IMR-90 (cell line): ENCODE data around the gene SMIM36. TPM values are rescaled to one million over a fixed set of nuclear protein-coding genes. Genes with fewer than 3 reads are reported as not detected.

ENCODE experiments used
- ATAC-seq: fragments of 200-7000 bp; cut with Tn5 transposase; 2 replicates; pipeline ENCODE4 v1.9.1; 2020; ENCODE audit warnings: low read depth, mild to moderate bottlenecking, moderate library complexity
- BruUV-seq: library from RNA; stranded (reverse); fragments of 400-500 nt; replicated peaks from 2 replicates; lab custom pipeline; 2021; lab: Mats Ljungman, UMichigan
- CTCF ChIA-PET: fragments of 300-600 bp; formaldehyde crosslinking; extraction: SDS; loops from one replicate; lab custom pipeline; 2021; ENCODE audit warnings: antibody characterized with exemption; lab: Yijun Ruan, JAX
- POLR2A ChIA-PET: fragments of 300-600 bp; sonication (Branson Sonifier 250); formaldehyde crosslinking; loops from one replicate; lab custom pipeline; 2022; ENCODE audit warnings: antibody characterized with exemption; ENCODE audit not compliant: unreplicated experiment; lab: Charles Lee
- DNase-seq: peaks from one replicate; pipeline ENCODE4 v3.0.0; 2013
- H2AFZ ChIP-seq: replicated peaks from 2 replicates; pipeline ENCODE3; 2013; ENCODE audit warnings: low read length, mild to moderate bottlenecking; ENCODE audit not compliant: poor library complexity
- H2AK5ac ChIP-seq: 2 replicates; pipeline ENCODE4 v1.6.1; 2013; ENCODE audit warnings: low read depth, low read length, inconsistent platforms
- H2AK9ac ChIP-seq: replicated peaks from 2 replicates; pipeline ENCODE3; 2013; ENCODE audit warnings: mild to moderate bottlenecking, low read depth, low read length, moderate library complexity; ENCODE audit not compliant: poor library complexity
- H2BK120ac ChIP-seq: 2 replicates; pipeline ENCODE4 v1.6.1; 2013; ENCODE audit warnings: low read depth, low read length, inconsistent platforms
- H2BK15ac ChIP-seq: 3 replicates; pipeline ENCODE4 v1.6.1; 2013; ENCODE audit warnings: low read depth, low read length, inconsistent platforms
- H2BK20ac ChIP-seq: 2 replicates; pipeline ENCODE4 v1.6.1; 2013; ENCODE audit warnings: low read depth, mild to moderate bottlenecking, inconsistent platforms, low read length, moderate library complexity
- H2BK5ac ChIP-seq: 2 replicates; pipeline ENCODE4 v1.6.1; 2013; ENCODE audit warnings: mild to moderate bottlenecking, low read depth, low read length, inconsistent platforms; ENCODE audit not compliant: poor library complexity, severe bottlenecking
- H3K14ac ChIP-seq: replicated peaks from 2 replicates; pipeline ENCODE4 v1.6.1; 2013; ENCODE audit warnings: low read depth, low read length, inconsistent platforms
- H3K18ac ChIP-seq: 2 replicates; pipeline ENCODE4 v1.6.1; 2013; ENCODE audit warnings: low read depth, low read length, control low read depth
- H3K23ac ChIP-seq: 2 replicates; pipeline ENCODE4 v1.6.1; 2013; ENCODE audit warnings: low read depth, low read length, inconsistent platforms
- H3K27ac ChIP-seq: 2 replicates; pipeline ENCODE4 v1.5.1; 2013; ENCODE audit warnings: mild to moderate bottlenecking, control low read depth, low read length; ENCODE audit not compliant: insufficient read depth
- H3K27me3 ChIP-seq: 2 replicates; pipeline ENCODE4 v1.6.1; 2013; ENCODE audit warnings: low read length; ENCODE audit not compliant: control insufficient read depth, insufficient read depth
- H3K36me3 ChIP-seq: 2 replicates; pipeline ENCODE4 v1.6.1; 2013; ENCODE audit warnings: low read length, mixed read lengths; ENCODE audit not compliant: control insufficient read depth, insufficient read depth
- H3K4ac ChIP-seq: 2 replicates; pipeline ENCODE4 v1.6.1; 2013; ENCODE audit warnings: low read depth, low read length, inconsistent platforms
- H3K4me1 ChIP-seq: 2 replicates; pipeline ENCODE4 v1.6.1; 2013; ENCODE audit warnings: low read length, mixed read lengths; ENCODE audit not compliant: control insufficient read depth, insufficient read depth
- H3K4me2 ChIP-seq: 2 replicates; pipeline ENCODE4 v1.6.1; 2013; ENCODE audit warnings: low read depth, mild to moderate bottlenecking, control low read depth, low read length, moderate library complexity
- H3K4me3 ChIP-seq: 2 replicates; pipeline ENCODE4 v1.5.1; 2013; ENCODE audit warnings: low read depth, mild to moderate bottlenecking, control low read depth, low read length, moderate library complexity; ENCODE audit not compliant: insufficient read depth
- H3K56ac ChIP-seq: 2 replicates; pipeline ENCODE4 v1.6.1; 2013; ENCODE audit warnings: low read length, inconsistent platforms; ENCODE audit not compliant: insufficient read depth; ENCODE audit errors: extremely low read depth
- H3K79me1 ChIP-seq, 2 experiments: 2 replicates each; pipeline ENCODE4 v1.6.1; 2013; ENCODE audit warnings: low read length in 2 of 2, inconsistent platforms in 1 of 2, low read depth in 1 of 2
- H3K9ac ChIP-seq: 2 replicates; pipeline ENCODE4 v1.6.1; 2013; ENCODE audit warnings: low read depth, low read length, control low read depth
- H3K9me1 ChIP-seq: 2 replicates; pipeline ENCODE4 v1.6.1; 2013; ENCODE audit warnings: low read length, inconsistent platforms; ENCODE audit not compliant: insufficient read depth
- H3K9me3 ChIP-seq: 2 replicates; pipeline ENCODE4 v1.6.1; 2013; ENCODE audit warnings: low read length; ENCODE audit not compliant: control insufficient read depth, insufficient read depth
- H4K20me1 ChIP-seq: 2 replicates; pipeline ENCODE4 v1.6.1; 2013; ENCODE audit warnings: low read length, inconsistent platforms; ENCODE audit not compliant: insufficient read depth
- H4K5ac ChIP-seq: 2 replicates; pipeline ENCODE4 v1.6.1; 2013; ENCODE audit warnings: mild to moderate bottlenecking, low read depth, low read length, control low read depth
- H4K8ac ChIP-seq, 2 experiments: 2 replicates each; pipeline ENCODE4 v1.6.1; 2013; ENCODE audit warnings: low read depth in 2 of 2, low read length in 2 of 2, control low read depth in 1 of 2, inconsistent platforms in 1 of 2
- H4K91ac ChIP-seq: 2 replicates; pipeline ENCODE4 v1.6.1; 2013; ENCODE audit warnings: low read depth, low read length, inconsistent platforms; ENCODE audit not compliant: insufficient read depth
- BHLHE40 ChIP-seq: fragments of 150-350 bp; IDR thresholded peaks from 2 replicates; pipeline ENCODE4 v1.6.1; 2016; ENCODE audit warnings: mild to moderate bottlenecking, low read depth, low read length
- CEBPB ChIP-seq: IDR thresholded peaks from 2 replicates; pipeline ENCODE4 v1.6.1; 2012; ENCODE audit warnings: low read depth, low read length, improper control_type of control experiment
- CHD1 ChIP-seq: IDR thresholded peaks from 2 replicates; pipeline ENCODE4 v1.6.1; 2012; ENCODE audit warnings: low read depth, low read length, improper control_type of control experiment
- FOS ChIP-seq: fragments of 150-350 bp; IDR thresholded peaks from 2 replicates; pipeline ENCODE4 v1.6.1; 2016; ENCODE audit warnings: low read depth, low read length
- MAFK ChIP-seq: IDR thresholded peaks from 2 replicates; pipeline ENCODE4 v1.6.1; 2012; ENCODE audit warnings: low read depth, low read length, improper control_type of control experiment
- MAZ ChIP-seq: IDR thresholded peaks from 2 replicates; pipeline ENCODE4 v1.6.1; 2012; ENCODE audit warnings: low read depth, mild to moderate bottlenecking, low read length, improper control_type of control experiment, moderate library complexity, borderline replicate concordance
- MXI1 ChIP-seq: IDR thresholded peaks from 2 replicates; pipeline ENCODE4 v1.6.1; 2012; ENCODE audit warnings: low read depth, mild to moderate bottlenecking, low read length, moderate library complexity, borderline replicate concordance
- NFE2L2 ChIP-seq: fragments of 150-350 bp; IDR thresholded peaks from 2 replicates; pipeline ENCODE4 v1.6.1; 2016; ENCODE audit warnings: low read depth, mild to moderate bottlenecking, low read length
- POLR2A ChIP-seq: IDR thresholded peaks from 2 replicates; pipeline ENCODE4 v1.6.1; 2012; ENCODE audit warnings: mild to moderate bottlenecking, low read depth, low read length
- RAD21 ChIP-seq: IDR thresholded peaks from 2 replicates; pipeline ENCODE4 v1.6.1; 2012; ENCODE audit warnings: low read length, improper control_type of control experiment
- RCOR1 ChIP-seq: IDR thresholded peaks from 2 replicates; pipeline ENCODE4 v1.6.1; 2012; ENCODE audit warnings: mild to moderate bottlenecking, low read length, improper control_type of control experiment; ENCODE audit not compliant: insufficient replicate concordance
- RFX5 ChIP-seq: IDR thresholded peaks from 2 replicates; pipeline ENCODE4 v1.8.0; 2012; ENCODE audit warnings: low read depth, mild to moderate bottlenecking, low read length, moderate library complexity
- SMC3 ChIP-seq: fragments of 150-350 bp; IDR thresholded peaks from 2 replicates; pipeline ENCODE4 v1.6.1; 2016; ENCODE audit warnings: low read depth, mild to moderate bottlenecking, antibody characterized with exemption, low read length, moderate library complexity
- WGBS, 2 experiments: methylation state at CpG; one replicate each; pipeline versions ENCODE4 v1.1.5 to v1.1.7; 2013; ENCODE audit warnings: missing lambda C conversion rate in 2 of 2; ENCODE audit not compliant: insufficient read length in 1 of 2; ENCODE audit errors: extremely low coverage in 2 of 2; 5-methylcytosine and 5-hydroxymethylcytosine counted together
- dilution Hi-C: fragments of 300-500 bp; cut with HindIII; formaldehyde crosslinking; loops from one replicate; pipeline ENCODE4 v1.14.3; 2018; ENCODE audit warnings: low sequenced_read_pairs; ENCODE audit not compliant: unreplicated experiment
- in situ Hi-C: fragments of 300-500 bp; cut with MboI; formaldehyde crosslinking; loops from 3 replicates; pipeline ENCODE4 v1.14.3; 2019; ENCODE audit warnings: low sequenced_read_pairs, inconsistent platforms, mixed read lengths
- intact Hi-C: fragments of 100-400 bp; cut with micrococcal nuclease; formaldehyde crosslinking; loops from 2 replicates; pipeline ENCODE4 v1.10.0; 2022
- polyA plus RNA-seq, 3 experiments: library from polyadenylated mRNA; depleted of rRNA; stranded (reverse); fragments of >200 nt; gene quantifications; 2 replicates each; pipeline ENCODE4 v1.2.3, GENCODE V29; 2012; ENCODE audit warnings: low replicate concordance in 1 of 3
- total RNA-seq: library from RNA; depleted of rRNA; stranded (reverse); fragments of >200 nt; gene quantifications from 2 replicates; pipeline ENCODE4 v1.2.3, GENCODE V29; 2012
- TF ChIP-seq, protein P1 (sequence below): fragments of 150-350 bp; IDR thresholded peaks from 2 replicates; pipeline ENCODE4 v1.6.1; 2017; ENCODE audit warnings: mild to moderate bottlenecking, antibody characterized with exemption, low read length, low read depth
- TF ChIP-seq, protein P2 (sequence below): fragments of 150-350 bp; IDR thresholded peaks from 2 replicates; pipeline ENCODE4 v1.6.1; 2016; ENCODE audit warnings: low read depth, mild to moderate bottlenecking, low read length, moderate library complexity, borderline replicate concordance
- TF ChIP-seq, protein P3 (sequence below): conservative IDR thresholded peaks from 2 replicates; pipeline ENCODE4 v1.5.1; 2012; ENCODE audit warnings: mild to moderate bottlenecking, low read depth, low read length, improper control_type of control experiment

The SMIM36 gene
- total and polyA plus RNA-seq, 2 of the 4 experiments (the other 2 are of a cell fraction), result not detected

DNA sequence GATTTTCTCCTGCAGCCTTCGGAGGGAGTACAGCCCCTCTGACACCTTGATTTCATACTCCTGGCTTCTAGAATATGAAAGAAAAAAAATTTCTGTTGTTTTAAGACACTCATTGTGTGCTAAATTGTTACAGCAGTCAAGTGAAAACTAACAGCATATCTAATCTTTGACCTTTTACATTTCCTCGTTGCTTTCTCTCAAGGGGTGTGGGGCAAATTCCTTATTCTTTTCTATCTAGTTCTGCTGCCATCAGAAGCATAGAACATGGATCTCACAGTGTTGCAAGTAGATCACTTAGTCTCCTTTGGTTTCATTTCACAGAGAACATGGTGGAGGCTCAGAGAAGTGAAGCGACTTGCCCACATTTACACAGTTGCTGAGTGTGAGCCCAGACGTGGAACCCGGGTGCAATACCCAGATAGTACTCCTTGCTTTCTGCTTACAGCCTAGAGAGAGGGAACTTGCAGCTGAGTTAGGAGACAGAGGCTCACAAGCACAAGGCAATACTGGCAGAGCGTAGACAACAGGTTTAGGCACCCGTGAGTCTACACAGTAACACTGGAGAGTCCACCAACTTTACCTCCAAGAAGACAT is 60.9 kb downstream of the SMIM36 start:
- no peak for ATAC-seq
- Histone ChIP-seq H3K23ac (no peak overlapping the region), H3K14ac (peak overlapping the region; percentile 77), H2AK5ac (peak overlapping the region; percentile 79), H4K20me1 (no peaks in the 10 kb centered on the region), H3K9me3 (no peaks in the 10 kb centered on the region), H3K27ac (peak overlapping the region; percentile 0; the same call in 1 of the 2 replicates), H3K4ac (peak overlapping the region; percentile 85), H4K91ac (peak overlapping the region; percentile 78), H3K9me1 (peaks cover 15% of the 10 kb centered on the region), H2BK20ac (peak overlapping the region; percentile 63), H3K4me3 (no peak overlapping the region), H3K56ac (no peak overlapping the region), H3K4me1 (peaks cover 22% of the 10 kb centered on the region), H2BK120ac (peak overlapping the region; percentile 58), H3K18ac (peak overlapping the region; percentile 81), H3K79me1 (no peaks in the 10 kb centered on the region), H4K5ac (peak overlapping the region; percentile 75; the same call in 1 of the 2 replicates), H2AK9ac (no peak overlapping the region), H3K9ac (no peak overlapping the region), H4K8ac (peak overlapping the region; percentile 22 to 53; a peak in 2 of 4 replicates), H3K4me2 (no peak overlapping the region; the same call in 1 of the 2 replicates), H2BK15ac (peak overlapping the region; percentile 62; the same call in 2 of the 3 replicates), H2BK5ac (no peak overlapping the region), H3K36me3 (no peaks in the 10 kb centered on the region), H2AFZ (no peak overlapping the region), H3K27me3 (no peaks in the 10 kb centered on the region)
- DNase-seq, result no peak
- in situ Hi-C loops (no loop called here), dilution Hi-C loops (no loop called here), intact Hi-C loops (loop anchor here (2.0 kb wide), 1 partner anchor 14 kb away; no protein-coding TSS in a partner anchor)
- WGBS, 2 experiments, result no CpG with 5 or more reads among the region's 7 CpGs
- POLR2A ChIA-PET, result no interaction called here
- CTCF ChIA-PET, result no interaction called here
- no TSS peak for BruUV-seq
- TF ChIP-seq RFX5, result no peak
- TF ChIP-seq CHD1, result no peak
- no peak for TF ChIP-seq MAFK
- TF ChIP-seq FOS, result no peak
- no peak for TF ChIP-seq POLR2A
- TF ChIP-seq BHLHE40, result no peak
- TF ChIP-seq RAD21, result no peak
- no peak for TF ChIP-seq RCOR1
- TF ChIP-seq, protein P1, sequence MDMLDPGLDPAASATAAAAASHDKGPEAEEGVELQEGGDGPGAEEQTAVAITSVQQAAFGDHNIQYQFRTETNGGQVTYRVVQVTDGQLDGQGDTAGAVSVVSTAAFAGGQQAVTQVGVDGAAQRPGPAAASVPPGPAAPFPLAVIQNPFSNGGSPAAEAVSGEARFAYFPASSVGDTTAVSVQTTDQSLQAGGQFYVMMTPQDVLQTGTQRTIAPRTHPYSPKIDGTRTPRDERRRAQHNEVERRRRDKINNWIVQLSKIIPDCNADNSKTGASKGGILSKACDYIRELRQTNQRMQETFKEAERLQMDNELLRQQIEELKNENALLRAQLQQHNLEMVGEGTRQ, result no peak
- no peak for TF ChIP-seq CEBPB
- no peak for TF ChIP-seq MXI1
- TF ChIP-seq MAZ, result no peak
- TF ChIP-seq, protein P2, sequence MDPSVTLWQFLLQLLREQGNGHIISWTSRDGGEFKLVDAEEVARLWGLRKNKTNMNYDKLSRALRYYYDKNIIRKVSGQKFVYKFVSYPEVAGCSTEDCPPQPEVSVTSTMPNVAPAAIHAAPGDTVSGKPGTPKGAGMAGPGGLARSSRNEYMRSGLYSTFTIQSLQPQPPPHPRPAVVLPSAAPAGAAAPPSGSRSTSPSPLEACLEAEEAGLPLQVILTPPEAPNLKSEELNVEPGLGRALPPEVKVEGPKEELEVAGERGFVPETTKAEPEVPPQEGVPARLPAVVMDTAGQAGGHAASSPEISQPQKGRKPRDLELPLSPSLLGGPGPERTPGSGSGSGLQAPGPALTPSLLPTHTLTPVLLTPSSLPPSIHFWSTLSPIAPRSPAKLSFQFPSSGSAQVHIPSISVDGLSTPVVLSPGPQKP, result no peak
- no peak for TF ChIP-seq SMC3
- no peak for TF ChIP-seq NFE2L2
- TF ChIP-seq, protein P3, sequence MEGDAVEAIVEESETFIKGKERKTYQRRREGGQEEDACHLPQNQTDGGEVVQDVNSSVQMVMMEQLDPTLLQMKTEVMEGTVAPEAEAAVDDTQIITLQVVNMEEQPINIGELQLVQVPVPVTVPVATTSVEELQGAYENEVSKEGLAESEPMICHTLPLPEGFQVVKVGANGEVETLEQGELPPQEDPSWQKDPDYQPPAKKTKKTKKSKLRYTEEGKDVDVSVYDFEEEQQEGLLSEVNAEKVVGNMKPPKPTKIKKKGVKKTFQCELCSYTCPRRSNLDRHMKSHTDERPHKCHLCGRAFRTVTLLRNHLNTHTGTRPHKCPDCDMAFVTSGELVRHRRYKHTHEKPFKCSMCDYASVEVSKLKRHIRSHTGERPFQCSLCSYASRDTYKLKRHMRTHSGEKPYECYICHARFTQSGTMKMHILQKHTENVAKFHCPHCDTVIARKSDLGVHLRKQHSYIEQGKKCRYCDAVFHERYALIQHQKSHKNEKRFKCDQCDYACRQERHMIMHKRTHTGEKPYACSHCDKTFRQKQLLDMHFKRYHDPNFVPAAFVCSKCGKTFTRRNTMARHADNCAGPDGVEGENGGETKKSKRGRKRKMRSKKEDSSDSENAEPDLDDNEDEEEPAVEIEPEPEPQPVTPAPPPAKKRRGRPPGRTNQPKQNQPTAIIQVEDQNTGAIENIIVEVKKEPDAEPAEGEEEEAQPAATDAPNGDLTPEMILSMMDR, result no peak
